GM23248 (cell line): ENCODE data around the gene PLCB1. TPM values are rescaled to one million over a fixed set of nuclear protein-coding genes. Genes with fewer than 3 reads are reported as not detected.

Experiments
- DNase-seq: peaks from one replicate; pipeline ENCODE4 v3.0.0-alpha.2; 2015
- H2AFZ ChIP-seq: fragments of 200-600 bp; sonication (generic); 2 replicates; pipeline ENCODE4 v1.6.1; 2016; ENCODE audit warnings: antibody characterized with exemption
- H3F3A ChIP-seq: fragments of 200-600 bp; sonication (generic); 2 replicates; pipeline ENCODE4 v1.6.1; 2016; ENCODE audit warnings: mild to moderate bottlenecking, antibody characterized with exemption, mixed run types; ENCODE audit not compliant: insufficient read depth
- H3K27ac ChIP-seq: fragments of 200-600 bp; sonication (generic); 2 replicates; pipeline ENCODE4 v1.5.1; 2016; ENCODE audit warnings: mild to moderate bottlenecking
- H3K27me3 ChIP-seq: fragments of 200-600 bp; sonication (generic); replicated peaks from 2 replicates; pipeline ENCODE4 v1.6.1; 2016; ENCODE audit warnings: mild to moderate bottlenecking; ENCODE audit not compliant: insufficient read depth
- H3K36me3 ChIP-seq: fragments of 200-600 bp; sonication (generic); 2 replicates; pipeline ENCODE4 v1.6.1; 2016; ENCODE audit warnings: low read depth, mild to moderate bottlenecking
- H3K4me1 ChIP-seq: fragments of 200-600 bp; sonication (generic); 2 replicates; pipeline ENCODE4 v1.6.1; 2016; ENCODE audit warnings: mild to moderate bottlenecking; ENCODE audit not compliant: insufficient read depth
- H3K4me2 ChIP-seq: fragments of 200-600 bp; sonication (generic); one replicate; pipeline ENCODE4 v1.6.1; 2016; ENCODE audit warnings: mild to moderate bottlenecking; ENCODE audit not compliant: unreplicated experiment
- H3K4me3 ChIP-seq: fragments of 200-600 bp; sonication (generic); 2 replicates; pipeline ENCODE4 v1.5.1; 2016; ENCODE audit warnings: mild to moderate bottlenecking
- H3K79me2 ChIP-seq: fragments of 200-600 bp; sonication (generic); 2 replicates; pipeline ENCODE4 v1.6.1; 2016; ENCODE audit warnings: mild to moderate bottlenecking; ENCODE audit not compliant: insufficient read depth
- H3K9ac ChIP-seq: fragments of 200-600 bp; sonication (generic); 2 replicates; pipeline ENCODE4 v1.6.1; 2016; ENCODE audit warnings: mild to moderate bottlenecking
- H3K9me2 ChIP-seq: fragments of 200-600 bp; sonication (generic); 2 replicates; pipeline ENCODE4 v1.6.1; 2016; ENCODE audit warnings: mixed run types, mild to moderate bottlenecking, moderate library complexity; ENCODE audit not compliant: insufficient read depth
- H3K9me3 ChIP-seq: fragments of 200-600 bp; sonication (generic); one replicate; pipeline ENCODE4 v1.6.1; 2017; ENCODE audit warnings: low read depth
- H4K20me1 ChIP-seq: fragments of 200-600 bp; sonication (generic); 2 replicates; pipeline ENCODE4 v1.6.0; 2016; ENCODE audit not compliant: insufficient read depth
- EZH2 ChIP-seq: fragments of 200-600 bp; sonication (generic); IDR thresholded peaks from 2 replicates; pipeline ENCODE4 v1.6.1; 2018; ENCODE audit warnings: antibody characterized with exemption, mild to moderate bottlenecking; ENCODE audit not compliant: insufficient read depth, poor library complexity, severe bottlenecking
- EZH2phosphoT487 ChIP-seq: fragments of 200-600 bp; sonication (generic); IDR thresholded peaks from 2 replicates; pipeline ENCODE4 v1.6.1; 2018; ENCODE audit warnings: antibody characterized with exemption, moderate library complexity, mild to moderate bottlenecking, low read depth; ENCODE audit not compliant: insufficient read depth
- WGBS, 2 experiments: methylation state at CpG; one replicate each; pipeline ENCODE4 v1.1.6; 2015 to 2017; ENCODE audit warnings: low lambda C conversion rate in 2 of 2, low coverage in 1 of 2; ENCODE audit errors: missing lambda C conversion rate in 2 of 2; 5-methylcytosine and 5-hydroxymethylcytosine counted together
- in situ Hi-C: fragments of 300-500 bp; cut with MboI; formaldehyde crosslinking; loops from 2 replicates; pipeline ENCODE4 v1.15.0; 2020
- polyA plus RNA-seq: library from polyadenylated mRNA; unstranded; fragments of >200 nt; fragmentation: Nextera tagmentation; extraction: Ambion mirVana; gene quantifications from 2 replicates; pipeline ENCODE4 v1.2.1, GENCODE V29; 2016
- total RNA-seq: library from RNA; depleted of rRNA; stranded (reverse); fragments of >200 nt; shearing (Covaris generic); gene quantifications from 2 replicates; pipeline ENCODE4 v1.2.3, GENCODE V29; 2014

PLCB1 gene
- total and polyA plus RNA-seq, 2 experiments from 2014 or later, result 3.7 to 12.8 TPM

GRCh38 chr20:8671370-8671961 is 539.4 kb downstream of the PLCB1 start:
- H3K9ac ChIP-seq, result no peak overlapping the region
- H2AFZ ChIP-seq, result no peak overlapping the region
- H3K27ac ChIP-seq, result no peak overlapping the region
- no peak for TF ChIP-seq EZH2
- no peak for TF ChIP-seq EZH2phosphoT487
- in situ Hi-C loops, result no loop called here
- no peaks in the 10 kb centered on the region for H3K79me2 ChIP-seq
- H3K4me2 ChIP-seq, result no peak overlapping the region
- no peaks in the 10 kb centered on the region for H3K9me2 ChIP-seq
- H3F3A ChIP-seq, result peaks cover 16% of the 10 kb centered on the region
- H3K27me3 ChIP-seq, result no peaks in the 10 kb centered on the region
- no peaks in the 10 kb centered on the region for H3K9me3 ChIP-seq
- H3K4me3 ChIP-seq, result no peak overlapping the region
- H4K20me1 ChIP-seq, result no peaks in the 10 kb centered on the region
- H3K36me3 ChIP-seq, result no peaks in the 10 kb centered on the region
- H3K4me1 ChIP-seq, result peaks cover 13% of the 10 kb centered on the region
- no peak for DNase-seq
- 52 to 54% methylated on average over 7 of the region's 7 CpGs for WGBS, 2 experiments

- 92 to 94% methylated on average over 2 of the region's 2 CpGs for WGBS, 2 experiments
These were observed 541.0 kb downstream of the PLCB1 start for GRCh38 chr20:8673116-8673515.

GRCh38 chr20:8675896-8676295 is 543.8 kb downstream of the PLCB1 start:
- Histone ChIP-seq H3K79me2 (no peaks in the 10 kb centered on the region), H3K9me3 (no peaks in the 10 kb centered on the region), H3K4me3 (no peak overlapping the region), H3K27ac (no peak overlapping the region), H3K9ac (no peak overlapping the region), H3K36me3 (no peaks in the 10 kb centered on the region), H3K4me1 (peaks cover 12% of the 10 kb centered on the region), H3K27me3 (no peaks in the 10 kb centered on the region), H3K9me2 (no peaks in the 10 kb centered on the region), H2AFZ (no peak overlapping the region), H4K20me1 (no peaks in the 10 kb centered on the region), H3K4me2 (no peak overlapping the region), H3F3A (peaks cover 11% of the 10 kb centered on the region; the same call in 1 of the 2 replicates)
- in situ Hi-C loops, result no loop called here
- 97 to 99% methylated on average over 10 of the region's 10 CpGs for WGBS, 2 experiments
- DNase-seq, result no peak
- no peak for TF ChIP-seq EZH2
- no peak for TF ChIP-seq EZH2phosphoT487

More at GRCh38 chr20:8673116-8673515, 541.0 kb downstream of the PLCB1 start:
- Histone ChIP-seq H3K4me2 (no peak overlapping the region), H2AFZ (no peak overlapping the region), H3K4me1 (peaks cover 17% of the 10 kb centered on the region), H3K9ac (no peak overlapping the region), H3K27ac (no peak overlapping the region), H3K9me3 (no peaks in the 10 kb centered on the region), H3K27me3 (no peaks in the 10 kb centered on the region), H3K36me3 (no peaks in the 10 kb centered on the region), H3K9me2 (no peaks in the 10 kb centered on the region), H3K79me2 (no peaks in the 10 kb centered on the region), H3F3A (peaks cover 19% of the 10 kb centered on the region), H4K20me1 (no peaks in the 10 kb centered on the region), H3K4me3 (no peak overlapping the region)
- TF ChIP-seq EZH2, result no peak
- TF ChIP-seq EZH2phosphoT487, result no peak
- in situ Hi-C loops, result no loop called here
- DNase-seq, result no peak

GRCh38 chr20:8678098-8678776 is 546.2 kb downstream of the PLCB1 start:
- Histone ChIP-seq H3K9me2 (no peaks in the 10 kb centered on the region), H3K9me3 (no peaks in the 10 kb centered on the region), H3K9ac (no peak overlapping the region), H2AFZ (no peak overlapping the region), H4K20me1 (no peaks in the 10 kb centered on the region), H3K27me3 (no peaks in the 10 kb centered on the region), H3K79me2 (no peaks in the 10 kb centered on the region), H3K4me2 (no peak overlapping the region), H3K27ac (no peak overlapping the region), H3K36me3 (no peaks in the 10 kb centered on the region), H3K4me1 (peaks cover 8% of the 10 kb centered on the region), H3K4me3 (no peak overlapping the region), H3F3A (peaks cover 5% of the 10 kb centered on the region; the same call in 1 of the 2 replicates)
- in situ Hi-C loops, result no loop called here
- TF ChIP-seq EZH2 (no peak), EZH2phosphoT487 (no peak)
- DNase-seq, result peak; percentile 27
- WGBS, 2 experiments, result 57 to 67% methylated on average over 5 of the region's 5 CpGs
